Coronary artery (tissue), 2 donors: ENCODE results near the gene EBI3.
"Not testable (repeated sequence)": the region's sequence is repeated elsewhere in the genome, so short reads cannot be mapped to it uniquely, and the experiment has no call there.

Source experiments
- DNase-seq: peaks from one replicate; pipeline ENCODE4 v3.0.0-alpha.2; 2017; ENCODE audit warnings: low spot score
- H3K27ac ChIP-seq, 2 donors: fragments of 200-600 bp; sonication (generic); one replicate each; pipeline ENCODE4 v1.5.1; 2016 to 2019
- H3K4me3 ChIP-seq: fragments of 200-600 bp; sonication (generic); 2 replicates; pipeline ENCODE4 v1.5.1; 2016; ENCODE audit warnings: mild to moderate bottlenecking, moderate library complexity
- CTCF ChIP-seq: fragments of 200-600 bp; sonication (generic); IDR thresholded peaks from one replicate; pipeline ENCODE4 v1.5.1; 2019; ENCODE audit warnings: antibody characterized with exemption

Gene EBI3

DNA sequence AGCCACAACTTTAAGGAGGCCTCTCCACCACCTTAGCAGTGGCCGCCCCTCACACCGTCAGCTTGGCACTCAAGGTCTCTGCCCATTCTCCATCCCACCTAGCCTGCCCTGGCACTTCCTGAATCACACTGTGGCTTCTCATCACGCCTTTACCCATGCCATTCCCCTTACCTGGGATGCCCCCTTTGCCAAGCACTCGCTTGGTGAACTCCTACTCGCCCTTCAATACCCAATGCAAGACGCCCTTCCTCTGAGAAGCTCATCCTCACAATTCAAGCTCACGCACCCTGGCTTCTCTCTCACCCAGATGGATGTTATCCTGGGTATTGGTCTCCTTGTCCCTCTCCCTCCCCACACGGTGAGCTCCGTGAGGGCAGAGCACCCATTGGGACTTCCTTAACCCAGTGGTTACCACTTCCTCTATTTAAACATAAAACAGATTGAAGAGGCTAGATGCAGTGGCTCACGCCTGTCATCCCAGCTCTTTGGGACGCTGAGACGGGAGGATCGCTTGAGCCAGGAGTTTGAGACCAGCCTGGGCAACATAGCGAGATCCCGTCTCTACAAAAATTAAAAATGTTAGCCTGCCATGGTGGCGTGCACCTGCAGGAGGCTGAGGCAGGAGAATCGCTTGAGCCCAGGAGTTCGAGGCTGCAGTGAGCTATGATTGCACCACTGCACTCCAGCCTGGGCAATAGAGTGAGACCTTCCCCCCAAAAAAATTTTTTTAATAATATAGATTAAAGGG, 37.1 kb downstream of the EBI3 start:
- no peak for DNase-seq
- H3K27ac ChIP-seq = no peak overlapping the region
- TF ChIP-seq CTCF = no peak

DNA sequence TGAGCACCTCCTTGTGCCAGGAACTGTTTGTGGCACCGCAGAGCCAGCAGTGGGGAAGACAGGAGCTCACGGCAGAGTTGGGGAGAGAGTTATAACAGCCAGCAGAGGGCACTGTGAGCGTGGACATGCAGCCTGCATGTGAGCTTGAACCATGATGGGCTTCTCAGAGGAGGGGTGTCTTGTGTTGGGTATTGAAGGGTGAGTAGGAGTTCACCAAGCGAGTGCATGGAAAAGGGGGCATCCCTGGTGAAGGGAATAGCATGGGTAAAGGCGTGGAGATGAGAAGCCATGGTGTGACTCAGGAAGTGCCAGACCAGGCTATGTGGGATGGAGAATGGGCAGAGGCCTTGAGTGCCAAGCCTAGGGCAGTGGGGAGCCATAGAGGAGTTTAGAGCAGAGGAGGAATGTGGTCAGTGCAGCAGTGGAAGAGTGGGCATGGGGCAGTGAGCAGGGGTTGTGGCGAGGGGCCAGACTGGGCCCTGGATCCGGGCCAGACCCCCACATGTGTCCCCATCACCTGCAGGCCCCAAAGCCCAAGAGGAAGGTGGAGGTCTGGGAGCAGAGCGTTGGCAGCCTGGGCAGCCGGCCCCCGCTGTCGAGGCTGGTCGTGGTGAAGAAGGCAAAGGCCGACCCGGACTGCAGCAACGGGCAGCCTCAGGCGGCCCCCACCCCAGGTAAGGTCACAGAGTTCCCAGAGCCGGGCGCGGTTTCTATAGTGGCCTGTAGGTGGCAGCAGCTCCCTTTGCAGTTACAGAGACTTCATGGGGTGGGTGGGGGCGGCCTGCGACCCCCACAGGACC, 38.0 kb downstream of the EBI3 start:
- no peak for DNase-seq
- Histone ChIP-seq H3K4me3 (no peak overlapping the region), H3K27ac (no peak overlapping the region)
- peak; percentile 80 for TF ChIP-seq CTCF

More for the DNA sequence above, 37.1 kb downstream of the EBI3 start:
- H3K4me3 ChIP-seq = no peak overlapping the region

GRCh38 chr19:4267901-4268815, 38.8 kb downstream of the EBI3 start:
- Histone ChIP-seq H3K4me3 (no peak overlapping the region), H3K27ac (no peak overlapping the region)
- TF ChIP-seq CTCF = no peak
- no peak for DNase-seq

GRCh38 chr19:4268816-4269430, 39.6 kb downstream of the EBI3 start:
- H3K27ac ChIP-seq = no peak overlapping the region
- no peak for DNase-seq

DNA sequence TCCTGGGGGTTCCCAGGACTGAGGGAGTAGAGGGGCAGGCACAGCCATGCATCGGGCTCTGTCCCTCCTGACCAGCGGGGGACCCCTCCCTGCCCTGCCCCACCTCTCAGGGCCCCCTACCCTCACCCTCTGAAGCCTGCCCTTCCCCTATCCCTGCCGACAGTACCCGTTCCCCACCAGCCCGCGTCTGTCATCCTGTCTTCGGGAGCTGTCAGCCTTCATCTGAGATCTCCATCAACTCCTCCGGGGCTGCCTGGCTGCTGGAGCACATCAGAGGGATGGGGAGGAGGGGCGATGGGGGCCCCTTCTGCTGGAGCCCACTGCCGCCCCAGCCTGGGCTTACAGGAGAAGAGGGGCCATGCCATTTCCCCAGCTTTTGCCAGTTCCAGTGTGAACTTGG, 43.6 kb downstream of the EBI3 start:
- H3K27ac ChIP-seq = no peak overlapping the region
- H3K4me3 ChIP-seq = no peak overlapping the region
- DNase-seq = no peak
- no peak for TF ChIP-seq CTCF

More at GRCh38 chr19:4268816-4269430, 39.6 kb downstream of the EBI3 start:
- no peak for TF ChIP-seq CTCF
- no peak overlapping the region for H3K4me3 ChIP-seq

DNA sequence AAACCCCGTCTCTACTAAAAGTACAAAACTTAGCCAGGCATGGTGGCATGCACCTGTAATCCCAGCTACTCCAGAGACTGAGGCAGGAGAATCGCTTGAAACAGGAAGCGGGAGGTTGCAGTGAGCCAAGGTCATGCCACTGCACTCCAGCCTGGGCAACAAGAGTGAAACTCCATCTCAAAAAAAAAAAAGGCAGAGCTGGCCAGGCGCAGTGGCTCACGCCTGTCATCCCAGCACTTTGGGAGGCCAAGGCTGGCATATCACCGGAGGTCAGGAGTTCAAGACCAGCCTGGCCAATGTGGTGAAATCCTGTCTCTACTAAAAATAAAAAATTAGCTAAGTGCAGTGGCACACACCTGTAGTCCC, 45.0 kb downstream of the EBI3 start:
- DNase-seq, H3K27ac ChIP-seq, H3K4me3 ChIP-seq: not testable (repeated sequence)
